ENCODE results near the gene SV2B.
"Not testable (repeated sequence)": the region's sequence is repeated elsewhere in the genome, so short reads cannot be mapped to it uniquely, and the experiment has no call there.

SV2B gene

GRCh38 chr15:91099995-91100813 is at the start of gene SV2B:
TSS of gene SV2B (plus strand) at chr15:91100257. CDS start at chr15:91226264, 126,007 bp downstream.
- DNase-seq (ENCODE audit: low read depth in 2 of 2): no peak

- DNase-seq (ENCODE audit: low read depth in 2 of 2): no peak
These were observed 48.8 kb upstream of the SV2B start for GRCh38 chr15:91051248-91051647.

GRCh38 chr15:91054816-91055215 is 45.2 kb upstream of the SV2B start:
- no peak for DNase-seq (ENCODE audit: low read depth in 2 of 2)

- no peak for DNase-seq (ENCODE audit: low read depth in 2 of 2)
These were observed 44.3 kb upstream of the SV2B start for GRCh38 chr15:91055548-91056331.

GRCh38 chr15:91061230-91061629 is 38.8 kb upstream of the SV2B start:
- no peak for DNase-seq (ENCODE audit: low read depth in 2 of 2)

GRCh38 chr15:91061997-91062396 is 38.1 kb upstream of the SV2B start:
- no peak for DNase-seq (ENCODE audit: low read depth in 2 of 2)

GRCh38 chr15:91065505-91065904 is 34.6 kb upstream of the SV2B start:
- no peak for DNase-seq (ENCODE audit: low read depth in 2 of 2)

GRCh38 chr15:91067036-91067435 is 33.0 kb upstream of the SV2B start:
- DNase-seq (ENCODE audit: low read depth in 2 of 2): no peak

GRCh38 chr15:91068436-91068835 is 31.6 kb upstream of the SV2B start:
- DNase-seq (ENCODE audit: low read depth in 2 of 2): no peak

- DNase-seq (ENCODE audit: low read depth in 2 of 2): no peak
These were observed 31.1 kb upstream of the SV2B start for GRCh38 chr15:91068966-91069365.

- DNase-seq (ENCODE audit: low read depth in 2 of 2): no peak
These were observed 29.2 kb upstream of the SV2B start for GRCh38 chr15:91070872-91071271.

GRCh38 chr15:91072161-91072560 is 27.9 kb upstream of the SV2B start:
- DNase-seq (ENCODE audit: low read depth in 2 of 2): no peak

- DNase-seq (ENCODE audit: low read depth in 2 of 2): no peak
These were observed 27.0 kb upstream of the SV2B start for GRCh38 chr15:91073077-91073476.

GRCh38 chr15:91073768-91074167 is 26.3 kb upstream of the SV2B start:
- no peak for DNase-seq (ENCODE audit: low read depth in 2 of 2)

GRCh38 chr15:91075739-91076138 is 24.3 kb upstream of the SV2B start:
- DNase-seq (ENCODE audit: low read depth in 2 of 2): no peak

- DNase-seq (ENCODE audit: low read depth in 2 of 2): no peak
These were observed 23.0 kb upstream of the SV2B start for GRCh38 chr15:91077029-91077428.

GRCh38 chr15:91093866-91094265 is 6.2 kb upstream of the SV2B start:
- DNase-seq (ENCODE audit: low read depth in 2 of 2): not testable (repeated sequence)

- DNase-seq (ENCODE audit: low read depth in 2 of 2): no peak
These were observed 1.6 kb upstream of the SV2B start for GRCh38 chr15:91098451-91098850.

- no peak for DNase-seq (ENCODE audit: low read depth in 2 of 2)
These were observed 452 bp upstream of the SV2B start for GRCh38 chr15:91099616-91099994.

GRCh38 chr15:91100814-91101607 is 954 bp downstream of the SV2B start:
- DNase-seq (ENCODE audit: low read depth in 2 of 2): no peak

- DNase-seq (ENCODE audit: low read depth in 2 of 2): no peak
These were observed 1.5 kb downstream of the SV2B start for GRCh38 chr15:91101608-91101920.

- no peak for DNase-seq (ENCODE audit: low read depth in 2 of 2)
These were observed 2.7 kb downstream of the SV2B start for GRCh38 chr15:91102546-91103330.
